ENCODE data around the gene EVL.

EVL gene

GRCh38 chr14:100122481-100123223, 57.4 kb downstream of the EVL start:
- no peak for DNase-seq (ENCODE audit: low read depth, low spot score)
- H3K27ac ChIP-seq = no peak overlapping the region

GRCh38 chr14:100123618-100124017, 58.4 kb downstream of the EVL start:
- H3K27ac ChIP-seq = no peak overlapping the region
- no peak for DNase-seq (ENCODE audit: low read depth, low spot score)

DNA sequence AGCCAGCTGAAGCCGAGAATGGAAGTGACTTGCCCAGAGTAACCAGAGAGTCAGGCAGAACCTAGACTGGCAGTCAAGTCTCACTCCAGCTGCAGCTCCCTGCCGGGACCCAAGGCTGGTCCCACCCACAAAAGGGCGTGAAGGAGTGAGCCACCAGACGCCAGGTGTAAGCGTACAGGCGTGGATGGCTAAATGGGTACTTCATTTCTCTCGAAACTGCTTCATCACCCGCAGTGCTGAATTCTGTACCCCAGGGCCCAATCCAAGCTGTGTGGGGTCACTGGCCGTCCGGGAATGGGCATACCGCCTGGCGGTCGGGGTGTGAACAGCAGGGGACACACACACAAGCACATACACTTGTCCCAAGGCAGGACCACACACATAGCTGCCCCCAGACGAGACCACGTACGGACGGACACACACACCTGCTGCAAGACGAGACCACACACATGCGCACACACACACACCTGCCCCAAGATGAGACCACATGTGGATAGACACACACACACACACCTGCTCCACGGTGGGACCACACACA, 59.4 kb downstream of the EVL start:
- no peak overlapping the region for H3K27ac ChIP-seq
- no peak for DNase-seq (ENCODE audit: low read depth, low spot score)

GRCh38 chr14:100126401-100126800, 61.2 kb downstream of the EVL start:
- DNase-seq (ENCODE audit: low read depth, low spot score) = no peak
- H3K27ac ChIP-seq = no peak overlapping the region

DNA sequence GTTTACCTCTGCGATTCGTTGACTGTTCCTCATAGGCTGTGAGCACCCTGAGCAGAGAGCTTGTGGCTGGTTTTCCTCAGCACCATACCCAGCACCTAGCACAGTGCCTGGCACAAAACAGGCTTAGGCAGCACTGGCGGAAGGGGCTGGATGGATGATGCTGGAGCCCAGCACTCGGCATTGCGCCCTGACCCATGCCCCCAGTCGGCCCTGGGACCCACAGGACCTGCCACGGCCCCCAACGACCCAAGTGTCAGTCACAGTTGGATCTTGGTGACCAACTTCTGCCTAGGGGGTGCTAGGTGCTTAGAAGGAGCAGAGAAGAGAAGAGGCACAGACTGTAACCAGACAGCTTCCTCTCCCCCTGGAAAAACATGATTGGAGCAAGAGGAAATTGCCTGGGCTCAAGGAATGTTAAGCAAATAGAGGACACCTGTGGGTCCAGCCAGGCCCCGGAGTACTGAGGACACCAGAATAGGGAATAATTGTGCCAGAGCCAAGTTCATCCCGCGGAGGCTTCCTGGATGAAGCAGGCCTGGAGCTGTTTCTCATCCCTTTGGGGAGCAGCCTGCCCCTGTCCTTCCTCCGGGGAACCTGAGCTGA, 62.7 kb downstream of the EVL start:
- no peak for DNase-seq (ENCODE audit: low read depth, low spot score)

GRCh38 chr14:100128688-100129087, 63.5 kb downstream of the EVL start:
- DNase-seq (ENCODE audit: low read depth, low spot score) = no peak
- no peak overlapping the region for H3K27ac ChIP-seq

More for the DNA sequence above, 62.7 kb downstream of the EVL start:
- H3K27ac ChIP-seq = no peak overlapping the region

- DNase-seq (ENCODE audit: low read depth, low spot score) = no peak
- no peak overlapping the region for H3K27ac ChIP-seq
These were observed 64.0 kb downstream of the EVL start for GRCh38 chr14:100129161-100129589.

DNA sequence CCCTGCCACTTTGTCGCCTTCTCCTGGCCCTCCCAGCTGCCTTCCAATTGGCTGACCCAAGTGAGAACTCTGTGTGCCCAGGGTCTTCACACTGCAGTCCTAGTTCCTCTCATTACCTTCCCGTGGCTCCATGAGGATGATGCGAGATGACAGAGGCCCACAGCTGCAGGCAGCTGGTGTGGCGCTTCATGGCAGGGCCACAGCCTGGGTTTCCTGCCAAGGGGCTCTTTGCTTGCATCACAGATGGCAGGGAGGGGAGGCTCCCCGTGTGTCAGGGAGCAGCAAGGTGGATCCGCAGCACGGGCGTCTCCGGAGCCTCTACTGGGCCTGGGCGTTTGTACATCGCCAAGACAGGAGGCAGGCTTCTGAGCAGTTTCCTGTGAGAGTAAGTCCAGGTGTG, 65.3 kb downstream of the EVL start:
- no peak overlapping the region for H3K27ac ChIP-seq
- DNase-seq (ENCODE audit: low read depth, low spot score) = no peak

DNA sequence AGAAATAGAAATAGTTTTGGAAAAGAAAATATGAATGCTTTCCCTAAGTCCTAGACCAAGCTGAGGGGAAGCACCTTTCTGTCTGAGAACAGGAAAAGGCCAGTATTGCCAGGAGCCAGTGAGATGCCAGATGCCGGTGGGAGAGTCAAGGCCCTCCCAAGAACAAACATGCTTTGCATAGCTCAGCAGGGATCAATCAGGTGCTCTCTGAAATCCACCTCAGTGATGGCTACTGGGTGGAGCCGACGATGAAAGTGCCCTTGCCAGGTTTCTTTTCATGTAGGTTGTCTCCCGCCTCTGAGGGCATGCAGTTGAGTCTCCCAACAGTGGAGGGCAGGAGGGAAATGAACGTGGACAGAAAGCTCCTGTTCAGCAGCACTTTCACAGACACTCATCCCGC, 66.0 kb downstream of the EVL start:
- H3K27ac ChIP-seq = no peak overlapping the region

GRCh38 chr14:100132161-100132902, 67.1 kb downstream of the EVL start:
- H3K27ac ChIP-seq = no peak overlapping the region
- DNase-seq (ENCODE audit: low read depth, low spot score) = no peak

More for the DNA sequence above, 66.0 kb downstream of the EVL start:
- no peak for DNase-seq (ENCODE audit: low read depth, low spot score)

DNA sequence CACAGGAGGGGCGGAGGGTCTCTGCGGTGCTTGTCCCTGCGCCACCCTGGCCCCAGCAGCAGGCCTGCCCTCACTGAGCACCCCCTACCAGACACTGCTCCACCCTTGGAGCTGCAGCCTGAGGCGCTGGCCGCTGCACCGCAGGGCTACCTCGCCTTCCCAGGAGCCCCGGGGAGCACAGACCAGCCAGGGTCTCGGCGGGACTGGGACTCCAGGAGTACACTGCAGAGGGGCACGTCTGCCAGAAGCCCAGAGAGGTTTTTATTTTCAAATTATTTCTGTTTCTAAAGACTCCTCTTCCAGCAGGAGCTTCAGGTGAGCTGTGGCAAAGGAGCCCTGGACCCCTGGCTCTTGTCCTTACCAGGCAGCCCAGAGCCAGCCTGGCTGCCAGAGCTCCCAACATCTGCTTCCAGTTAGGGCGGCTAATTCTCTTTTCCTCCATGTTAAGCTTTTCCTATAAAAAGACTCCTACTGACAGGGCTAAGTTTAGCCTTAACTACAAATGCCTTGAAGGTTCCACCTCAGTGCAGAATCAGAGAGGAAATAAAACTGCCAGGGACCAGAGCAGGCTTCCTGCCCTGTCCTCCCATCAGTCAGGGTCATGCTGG, 67.8 kb downstream of the EVL start:
- no peak overlapping the region for H3K27ac ChIP-seq

DNA sequence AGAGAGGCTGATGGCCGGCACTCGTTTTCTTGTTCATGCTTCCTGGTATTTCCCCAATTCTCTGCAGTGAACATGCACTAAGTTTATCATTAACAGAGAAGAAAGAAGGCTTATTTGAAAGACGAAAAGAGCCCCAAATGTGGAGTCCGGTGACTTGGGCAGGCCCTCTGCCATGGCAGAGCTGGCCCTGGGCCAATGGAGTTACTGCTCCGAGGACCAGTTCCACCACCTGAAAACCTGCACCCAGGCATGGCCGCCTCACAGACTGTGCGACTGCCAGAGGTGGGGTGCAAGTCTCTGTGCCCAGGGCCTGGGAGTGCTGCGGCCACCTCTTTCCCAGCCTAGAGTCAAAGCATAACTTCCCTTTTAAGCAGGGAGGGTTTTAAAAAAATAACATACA, 69.4 kb downstream of the EVL start:
- DNase-seq (ENCODE audit: low read depth, low spot score) = no peak
- no peak overlapping the region for H3K27ac ChIP-seq

More for the DNA sequence above, 67.8 kb downstream of the EVL start:
- DNase-seq (ENCODE audit: low read depth, low spot score) = no peak

GRCh38 chr14:100135073-100135472, 69.9 kb downstream of the EVL start:
- no peak for DNase-seq (ENCODE audit: low read depth, low spot score)
- no peak overlapping the region for H3K27ac ChIP-seq

DNA sequence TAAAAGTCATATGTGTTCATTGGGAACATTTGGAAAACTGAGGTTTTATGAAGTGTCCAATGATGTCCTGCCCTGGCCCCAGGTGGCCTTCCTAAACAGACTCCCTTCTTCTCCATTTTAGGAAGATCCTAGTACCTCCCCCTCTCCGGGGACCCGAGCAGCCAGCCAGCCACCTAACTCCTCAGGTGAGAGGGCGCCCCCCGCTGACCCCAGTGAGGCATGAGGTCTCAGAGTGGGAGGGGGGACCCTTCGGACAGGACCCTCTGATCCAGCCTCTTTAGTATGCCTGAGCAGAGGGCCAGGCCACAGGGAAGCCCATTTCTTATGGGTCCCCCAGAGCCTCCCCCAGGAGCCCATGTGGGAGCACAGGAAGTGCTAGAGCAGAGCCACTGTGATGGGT, 70.6 kb downstream of the EVL start:
- DNase-seq (ENCODE audit: low read depth, low spot score) = no peak
- no peak overlapping the region for H3K27ac ChIP-seq

GRCh38 chr14:100137173-100137572, 72.0 kb downstream of the EVL start:
- no peak overlapping the region for H3K27ac ChIP-seq
- DNase-seq (ENCODE audit: low read depth, low spot score) = no peak

GRCh38 chr14:100138082-100138787, 73.0 kb downstream of the EVL start:
- no peak for DNase-seq (ENCODE audit: low read depth, low spot score)
- H3K27ac ChIP-seq = no peak overlapping the region

DNA sequence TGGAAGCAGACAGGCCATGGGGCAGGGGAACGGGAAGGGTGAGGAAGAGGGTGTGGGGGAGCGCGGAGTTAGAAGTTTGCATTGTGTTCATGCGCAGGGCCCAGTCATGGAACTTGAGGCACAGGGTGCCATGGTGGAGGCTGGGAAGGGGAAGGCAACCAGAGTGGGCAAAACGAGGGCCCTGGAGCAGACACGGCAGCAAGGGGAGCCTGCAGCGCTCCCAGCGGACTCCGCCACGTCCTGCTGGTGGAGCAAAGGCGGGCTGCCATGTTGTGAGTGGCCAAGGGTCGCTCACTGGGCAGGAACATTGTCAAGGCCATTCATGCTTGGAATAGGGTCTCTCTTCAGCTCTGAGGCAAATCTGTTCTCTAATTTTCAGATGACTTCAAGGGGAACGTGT, 73.7 kb downstream of the EVL start:
- H3K27ac ChIP-seq = no peak overlapping the region
- DNase-seq (ENCODE audit: low read depth, low spot score) = no peak

GRCh38 chr14:100140452-100141078, 75.3 kb downstream of the EVL start:
- no peak for DNase-seq (ENCODE audit: low read depth, low spot score)
- H3K27ac ChIP-seq = no peak overlapping the region

- H3K27ac ChIP-seq = no peak overlapping the region
- no peak for DNase-seq (ENCODE audit: low read depth, low spot score)
These were observed 75.9 kb downstream of the EVL start for GRCh38 chr14:100141098-100141497.

Data from epithelial cell of prostate (primary cell).